ENCODE results near the gene SUCLA2. TPM values are rescaled to one million over a fixed set of nuclear protein-coding genes. Genes with fewer than 3 reads are reported as not detected.

The SUCLA2 gene
- total and polyA plus RNA-seq, 2 donors (not counting 3 experiments of a cell fraction or from before 2014, with no cell fraction given), result 13.6 to 37.0 TPM

- Histone ChIP-seq H3K9me1 (replicated peaks; ENCODE audit: control insufficient read depth, extremely low read depth, insufficient read depth, low read length) (no peaks in the 10 kb centered on the region), H3K27me3 (ENCODE audit: control insufficient read depth in 2 of 2, insufficient read depth in 2 of 2, low read length in 2 of 2) (no peaks in the 10 kb centered on the region), H3K4me3 (replicated peaks in 1 of 3; ENCODE audit: insufficient read depth in 1 of 3, low read depth in 1 of 3, low read length in 3 of 3) (no peak overlapping the region), H3K36me3 (ENCODE audit: control insufficient read depth in 2 of 2, extremely low read depth in 1 of 2, insufficient read depth in 2 of 2, low read length in 2 of 2) (peaks cover 0 to 7% of the 10 kb centered on the region in 2 experiments), H2AFZ (ENCODE audit: low read depth, low read length) (no peak overlapping the region), H4K20me1 (replicated peaks; ENCODE audit: control insufficient read depth, extremely low read depth, insufficient read depth, low read length) (peaks cover 2% of the 10 kb centered on the region), H3K9ac (replicated peaks; ENCODE audit: extremely low read depth, insufficient read depth, low read length) (no peak overlapping the region), H3K4me2 (ENCODE audit: insufficient read depth, low read length) (no peak overlapping the region), H3K4me1 (ENCODE audit: control insufficient read depth, extremely low read depth, insufficient read depth, low read length) (no peaks in the 10 kb centered on the region), H3K27ac (ENCODE audit: insufficient read depth, low read depth, low read length) (no peak overlapping the region), H3K9me3 (replicated peaks; ENCODE audit: control insufficient read depth, insufficient read depth, low read length) (no peaks in the 10 kb centered on the region), H3K79me2 (ENCODE audit: control insufficient read depth, insufficient read depth, low read length) (peaks cover 15% of the 10 kb centered on the region)
- dilution Hi-C loops (cut with MboI; ENCODE audit: extremely low pct_ligation_motif_present, low sequenced_read_pairs) (no loop called here), intact Hi-C loops (cut with micrococcal nuclease) (no loop called here)
- no peak for FAIRE-seq
- ChIA-PET CTCF (no interaction called here), POLR2A (no interaction called here)
- DNase-seq (ENCODE audit: low read depth, low spot score), result no peak
- TF ChIP-seq CTCF (IDR thresholded peaks at IDR 0.05; ENCODE audit: extremely low read depth in 1 of 2, insufficient read depth in 1 of 2, low read depth in 1 of 2, low read length in 2 of 2) (no peak), MYC (IDR thresholded peaks at IDR 0.05; ENCODE audit: low read depth, low read length) (no peak), FOS (IDR thresholded peaks at IDR 0.05; ENCODE audit: borderline replicate concordance, insufficient read depth, low read length) (no peak)
- no TSS peak for BruUV-seq (replicated peaks)
Observed at GRCh38 chr13:47990920-47991466, 10.1 kb downstream of the SUCLA2 start.

GRCh38 chr13:47990427-47990826 is 10.6 kb downstream of the SUCLA2 start:
- Histone ChIP-seq H3K9me3 (replicated peaks; ENCODE audit: control insufficient read depth, insufficient read depth, low read length) (no peaks in the 10 kb centered on the region), H3K4me1 (ENCODE audit: control insufficient read depth, extremely low read depth, insufficient read depth, low read length) (no peaks in the 10 kb centered on the region), H4K20me1 (replicated peaks; ENCODE audit: control insufficient read depth, extremely low read depth, insufficient read depth, low read length) (peaks cover 2% of the 10 kb centered on the region), H3K27ac (ENCODE audit: insufficient read depth, low read depth, low read length) (no peak overlapping the region), H3K27me3 (ENCODE audit: control insufficient read depth in 2 of 2, insufficient read depth in 2 of 2, low read length in 2 of 2) (no peaks in the 10 kb centered on the region), H3K4me2 (ENCODE audit: insufficient read depth, low read length) (no peak overlapping the region), H3K4me3 (replicated peaks in 1 of 3; ENCODE audit: insufficient read depth in 1 of 3, low read depth in 1 of 3, low read length in 3 of 3) (no peak overlapping the region), H3K9ac (replicated peaks; ENCODE audit: extremely low read depth, insufficient read depth, low read length) (no peak overlapping the region), H2AFZ (ENCODE audit: low read depth, low read length) (no peak overlapping the region), H3K9me1 (replicated peaks; ENCODE audit: control insufficient read depth, extremely low read depth, insufficient read depth, low read length) (no peaks in the 10 kb centered on the region), H3K79me2 (ENCODE audit: control insufficient read depth, insufficient read depth, low read length) (peaks cover 15% of the 10 kb centered on the region), H3K36me3 (ENCODE audit: control insufficient read depth in 2 of 2, extremely low read depth in 1 of 2, insufficient read depth in 2 of 2, low read length in 2 of 2) (peaks cover 0 to 7% of the 10 kb centered on the region in 2 experiments)
- dilution Hi-C loops (cut with MboI; ENCODE audit: extremely low pct_ligation_motif_present, low sequenced_read_pairs), result no loop called here
- intact Hi-C loops (cut with micrococcal nuclease), result no loop called here
- FAIRE-seq (no peak), DNase-seq (ENCODE audit: low read depth, low spot score) (no peak)
- ChIA-PET POLR2A (no interaction called here), CTCF (no interaction called here)
- no TSS peak for BruUV-seq (replicated peaks)
- no peak for TF ChIP-seq MAX (IDR thresholded peaks at IDR 0.05; ENCODE audit: insufficient read depth, insufficient read length)
- TF ChIP-seq FOS (IDR thresholded peaks at IDR 0.05; ENCODE audit: borderline replicate concordance, insufficient read depth, low read length), result no peak
- TF ChIP-seq MYC (IDR thresholded peaks at IDR 0.05; ENCODE audit: low read depth, low read length), result no peak
- TF ChIP-seq POLR2AphosphoS5 (IDR thresholded peaks at IDR 0.05; ENCODE audit: insufficient read depth, low read depth, low read length), result no peak
- TF ChIP-seq GATA2 (IDR thresholded peaks at IDR 0.05; ENCODE audit: insufficient read depth, insufficient read length, low read depth, low read length), result no peak
- no peak for TF ChIP-seq EZH2 (IDR thresholded peaks at IDR 0.05; ENCODE audit: borderline replicate concordance, low read depth, low read length, severe bottlenecking)
- TF ChIP-seq CTCF (IDR thresholded peaks at IDR 0.05; ENCODE audit: extremely low read depth in 1 of 2, insufficient read depth in 1 of 2, low read depth in 1 of 2, low read length in 2 of 2), result no peak
- TF ChIP-seq JUN (IDR thresholded peaks at IDR 0.05; ENCODE audit: borderline replicate concordance, insufficient read depth, insufficient read length, low read depth), result no peak
- TF ChIP-seq POLR2A (IDR thresholded peaks at IDR 0.05; ENCODE audit: low read depth, low read length), result no peak

Measured in endothelial cell of umbilical vein (primary cell).